ENCODE results near the gene NCF1.
"Not testable (repeated sequence)": the region's sequence is repeated elsewhere in the genome, so short reads cannot be mapped to it uniquely, and the experiment has no call there.

NCF1 gene

GRCh38 chr7:74788369-74789150 lies 14.7 kb downstream of the NCF1 start:
- DNase-seq, result peak; percentile 8 to 96 (median 86)

GRCh38 chr7:74789200-74789736 lies 15.5 kb downstream of the NCF1 start:
- DNase-seq, result not testable (repeated sequence)

GRCh38 chr7:74797848-74798622 lies 24.2 kb downstream of the NCF1 start:
- not testable (repeated sequence) for DNase-seq

GRCh38 chr7:74798644-74799043 lies 24.8 kb downstream of the NCF1 start:
- DNase-seq, result not testable (repeated sequence)

GRCh38 chr7:74815882-74816281 lies 42.1 kb downstream of the NCF1 start:
- not testable (repeated sequence) for DNase-seq

GRCh38 chr7:74820146-74820805 lies 46.5 kb downstream of the NCF1 start:
- not testable (repeated sequence) for DNase-seq

GRCh38 chr7:74821259-74821658 lies 47.4 kb downstream of the NCF1 start:
- not testable (repeated sequence) for DNase-seq

GRCh38 chr7:74829959-74830358 lies 56.1 kb downstream of the NCF1 start:
- DNase-seq, result not testable (repeated sequence)

GRCh38 chr7:74830411-74830810 lies 56.6 kb downstream of the NCF1 start:
- not testable (repeated sequence) for DNase-seq

Measured in anterior cingulate cortex (tissue), 58 donors.